HL-60/S4 (cell line): ENCODE data around the gene BROX.
"Not testable (repeated sequence)": the region's sequence is repeated elsewhere in the genome, so short reads cannot be mapped to it uniquely, and the experiment has no call there.

Experiments
- in situ Hi-C: fragments of 300-500 bp; cut with MboI; formaldehyde crosslinking; loops from 2 replicates; pipeline ENCODE4 v1.14.3; 2022; ENCODE audit warnings: low sequenced_read_pairs

Gene BROX

GRCh38 chr1:222730866-222731265 lies 18.5 kb downstream of the BROX start:
- in situ Hi-C loops = no loop called here

- in situ Hi-C loops = no loop called here
These were observed 20.1 kb downstream of the BROX start for GRCh38 chr1:222732216-222733159.

GRCh38 chr1:222734740-222735139 lies 22.4 kb downstream of the BROX start:
- in situ Hi-C loops = no loop called here

GRCh38 chr1:222736470-222736869 lies 24.1 kb downstream of the BROX start:
- in situ Hi-C loops = no loop called here

- in situ Hi-C loops = no loop called here
These were observed 24.6 kb downstream of the BROX start, which contains the start of gene FAM177B for GRCh38 chr1:222736972-222737371. Gene FAM177B (plus strand): TSS chr1:222737202. CDS start chr1:222746546, 9,344 bp downstream.

GRCh38 chr1:222739465-222739864 lies 27.1 kb downstream of the BROX start:
- in situ Hi-C loops = no loop called here

GRCh38 chr1:222739929-222740328 lies 27.6 kb downstream of the BROX start:
- in situ Hi-C loops = no loop called here

GRCh38 chr1:222741630-222742457 lies 29.5 kb downstream of the BROX start:
- in situ Hi-C loops = not testable (repeated sequence)

- in situ Hi-C loops = no loop called here
These were observed 37.6 kb downstream of the BROX start for GRCh38 chr1:222749927-222750326.

GRCh38 chr1:222750651-222751050 lies 38.3 kb downstream of the BROX start:
- in situ Hi-C loops = no loop called here

GRCh38 chr1:222751255-222751654 lies 38.9 kb downstream of the BROX start:
- in situ Hi-C loops = no loop called here

- in situ Hi-C loops = no loop called here
These were observed 42.2 kb downstream of the BROX start for GRCh38 chr1:222754366-222755139.

GRCh38 chr1:222757646-222758268 lies 45.4 kb downstream of the BROX start:
- in situ Hi-C loops = no loop called here

GRCh38 chr1:222759451-222760035 lies 47.2 kb downstream of the BROX start:
- in situ Hi-C loops = no loop called here

GRCh38 chr1:222761083-222761482 lies 48.7 kb downstream of the BROX start:
- in situ Hi-C loops = no loop called here

GRCh38 chr1:222762178-222762577 lies 49.8 kb downstream of the BROX start:
- in situ Hi-C loops = not testable (repeated sequence)

- in situ Hi-C loops = no loop called here
These were observed 54.8 kb downstream of the BROX start for GRCh38 chr1:222767152-222767571.

- in situ Hi-C loops = no loop called here
These were observed 56.2 kb downstream of the BROX start for GRCh38 chr1:222768592-222768991.

GRCh38 chr1:222769181-222769580 lies 56.8 kb downstream of the BROX start:
- in situ Hi-C loops = no loop called here
